ENCODE measurements around the gene LZTR1.

The LZTR1 gene

DNA sequence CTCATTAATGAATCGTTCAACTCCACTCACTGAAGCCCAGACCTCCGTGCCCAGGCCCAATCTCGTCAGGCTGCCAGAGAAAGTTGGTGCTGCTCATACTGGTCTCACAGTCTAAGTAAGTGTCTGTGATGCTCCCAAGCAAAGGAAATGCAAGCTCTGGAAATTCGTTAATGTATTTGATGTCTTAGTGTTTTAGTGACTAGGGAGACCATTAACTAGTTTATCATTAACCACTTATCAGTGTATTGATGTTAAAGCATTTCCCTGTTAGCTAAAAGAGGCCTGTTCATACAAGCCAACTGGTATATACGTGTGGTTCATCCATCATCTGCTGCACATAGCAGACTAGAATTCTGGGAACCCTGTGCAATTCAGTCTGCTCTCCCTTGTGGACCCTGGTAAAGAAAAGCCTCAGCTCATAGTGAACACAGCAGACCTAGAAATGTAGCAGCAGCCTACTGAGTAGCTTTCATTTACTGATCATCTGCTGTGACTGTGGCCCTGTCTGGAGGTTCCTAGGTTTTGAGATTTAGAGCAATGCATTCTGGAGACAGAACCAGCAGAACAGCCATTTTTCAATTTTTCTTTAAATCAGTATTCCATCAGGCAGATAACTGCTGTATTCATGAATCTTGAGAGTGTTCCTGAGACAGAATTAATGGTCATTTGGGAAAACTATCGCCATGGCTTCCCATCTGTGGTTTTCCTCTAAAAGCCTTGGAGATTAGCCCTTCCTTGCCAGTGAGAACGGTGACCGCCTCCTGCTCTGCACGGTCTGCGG, 30.8 kb upstream of the LZTR1 start:
- DNase-seq (ENCODE audit: low read depth): no peak

DNA sequence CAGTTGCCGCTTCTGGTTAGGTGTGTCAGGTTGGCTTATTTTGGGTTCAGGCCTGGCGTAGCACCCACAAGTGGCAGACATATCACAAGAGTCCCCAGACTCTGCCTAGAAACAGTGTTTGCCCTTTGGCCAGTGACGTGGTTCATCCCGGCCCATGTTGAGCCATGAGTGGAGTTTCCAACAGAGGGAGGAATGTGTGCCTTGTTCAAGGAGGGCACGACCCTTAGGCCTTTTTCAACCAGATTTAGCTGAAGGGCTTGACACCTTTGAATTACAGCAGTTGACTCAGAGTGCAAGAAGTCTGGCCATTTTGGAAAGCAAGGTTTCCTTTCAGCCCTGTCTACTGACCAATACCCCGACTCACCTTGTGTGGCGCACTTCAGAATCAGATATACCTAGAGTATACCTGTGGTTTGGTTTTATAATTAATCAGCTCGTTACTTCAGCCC, 30.1 kb upstream of the LZTR1 start:
- DNase-seq (ENCODE audit: low read depth): no peak

GRCh38 chr22:20952544-20953341, 29.4 kb upstream of the LZTR1 start:
- DNase-seq (ENCODE audit: low read depth): no peak

DNA sequence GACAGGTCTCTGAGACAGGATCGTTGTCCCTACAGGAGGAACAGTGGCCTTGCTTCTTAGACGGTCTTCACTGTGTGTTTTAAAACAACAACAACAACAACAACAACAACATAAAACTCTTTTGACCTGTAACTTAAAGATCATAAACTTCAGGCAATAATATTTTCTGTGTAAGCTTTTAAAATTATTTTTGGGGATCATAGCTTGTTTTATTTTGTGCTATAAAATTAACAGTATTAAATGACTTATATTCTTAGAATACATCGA, 28.8 kb upstream of the LZTR1 start:
- DNase-seq (ENCODE audit: low read depth): no peak

DNA sequence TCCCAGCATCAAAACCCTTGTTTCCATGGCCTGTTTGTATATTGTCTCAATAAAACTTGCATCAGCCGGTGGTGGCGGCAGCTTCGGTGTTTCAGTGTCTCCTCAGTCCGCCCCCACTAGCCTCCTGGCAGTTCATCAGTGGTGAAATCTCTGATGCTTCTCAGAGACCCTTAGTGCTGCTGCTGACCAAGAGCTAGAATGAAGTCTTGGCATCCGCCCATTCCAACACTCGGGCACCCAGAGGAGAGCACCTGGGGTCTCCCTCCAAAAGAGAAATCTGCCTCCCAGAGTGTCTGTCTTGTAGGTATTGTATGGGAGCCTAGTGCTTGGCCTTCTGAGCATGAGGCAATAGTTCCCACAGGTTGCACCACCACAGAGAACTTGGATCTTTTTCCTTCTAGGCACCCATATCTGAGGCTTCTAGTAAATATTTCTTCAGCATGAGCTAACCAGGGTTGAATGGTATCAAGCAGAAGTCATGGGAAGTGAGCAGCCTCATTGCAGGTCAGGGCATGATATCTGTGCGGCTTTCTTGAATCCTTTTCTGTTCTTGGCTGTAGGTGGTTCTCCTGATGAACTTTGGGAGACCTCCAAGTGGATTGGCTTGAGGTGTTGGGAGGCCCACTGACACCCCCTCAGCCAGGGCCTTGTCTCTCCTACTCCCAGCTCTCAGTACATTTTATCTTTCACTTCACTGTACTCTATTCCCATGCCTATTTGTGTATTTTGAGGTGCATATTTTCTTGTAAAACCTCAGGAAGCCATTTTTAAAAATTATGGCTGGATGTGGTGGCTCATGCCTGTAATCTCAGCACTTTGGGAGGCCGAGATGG, 28.2 kb upstream of the LZTR1 start:
- DNase-seq (ENCODE audit: low read depth): no peak

- DNase-seq (ENCODE audit: low read depth): no peak
These were observed 26.5 kb upstream of the LZTR1 start for GRCh38 chr22:20955548-20955947.

GRCh38 chr22:20956258-20957101, 25.6 kb upstream of the LZTR1 start:
- no peak for DNase-seq (ENCODE audit: low read depth)

DNA sequence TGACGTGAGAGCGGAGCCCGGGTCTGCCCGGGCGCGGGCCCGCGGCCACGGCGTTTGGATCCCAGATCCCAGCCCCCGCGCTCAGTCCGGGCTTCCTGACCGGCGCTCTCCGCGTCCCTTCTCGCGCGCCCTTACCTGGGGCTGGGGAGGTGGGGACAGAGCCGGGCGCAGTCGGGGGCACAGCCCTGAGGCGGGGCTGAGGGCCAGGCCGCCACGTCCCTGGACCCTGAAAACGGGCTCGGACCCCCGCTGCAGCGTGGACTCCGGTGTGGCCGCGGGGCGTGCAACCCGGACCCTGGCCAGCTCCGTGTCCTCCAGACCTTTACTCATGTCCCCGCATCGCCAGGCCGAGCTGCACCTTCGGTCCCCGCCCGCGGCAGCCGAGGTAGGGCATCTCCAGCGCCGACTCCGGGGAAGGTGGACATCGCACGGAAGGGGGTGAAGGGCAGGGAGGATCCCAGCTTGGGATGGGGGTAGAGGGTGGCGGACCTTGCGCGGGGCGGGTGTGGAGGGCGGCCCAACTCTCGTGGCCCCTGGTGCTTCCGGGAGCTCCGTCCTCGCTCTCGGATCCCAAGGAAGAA, 24.9 kb upstream of the LZTR1 start:
- DNase-seq (ENCODE audit: low read depth): no peak

- no peak for DNase-seq (ENCODE audit: low read depth)
These were observed 24.2 kb upstream of the LZTR1 start for GRCh38 chr22:20957683-20958431.

- DNase-seq (ENCODE audit: low read depth): no peak
These were observed 22.3 kb upstream of the LZTR1 start for GRCh38 chr22:20959578-20960461.

DNA sequence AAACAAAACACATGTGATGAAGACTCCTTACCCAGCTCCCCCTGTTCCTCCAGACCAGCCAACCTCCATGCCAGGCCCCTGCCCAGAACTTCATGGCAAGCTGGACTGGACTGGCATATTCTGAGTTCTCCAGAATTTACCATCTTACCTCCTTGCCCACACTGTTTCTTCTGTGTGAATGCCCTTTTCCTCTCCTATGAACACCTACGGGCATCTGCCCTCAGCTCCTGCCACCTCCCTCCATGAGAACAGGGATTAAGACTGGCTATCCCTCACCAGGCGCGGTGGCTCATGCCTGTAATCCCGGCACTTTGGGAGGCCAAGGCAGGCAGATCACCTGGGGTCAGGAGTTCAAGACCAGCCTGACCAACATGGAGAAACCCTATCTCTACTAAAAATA, 21.5 kb upstream of the LZTR1 start:
- DNase-seq (ENCODE audit: low read depth): no peak

GRCh38 chr22:20962491-20962945, 19.6 kb upstream of the LZTR1 start:
- DNase-seq (ENCODE audit: low read depth): no peak

GRCh38 chr22:20963201-20964052, 18.7 kb upstream of the LZTR1 start:
- no peak for DNase-seq (ENCODE audit: low read depth)

DNA sequence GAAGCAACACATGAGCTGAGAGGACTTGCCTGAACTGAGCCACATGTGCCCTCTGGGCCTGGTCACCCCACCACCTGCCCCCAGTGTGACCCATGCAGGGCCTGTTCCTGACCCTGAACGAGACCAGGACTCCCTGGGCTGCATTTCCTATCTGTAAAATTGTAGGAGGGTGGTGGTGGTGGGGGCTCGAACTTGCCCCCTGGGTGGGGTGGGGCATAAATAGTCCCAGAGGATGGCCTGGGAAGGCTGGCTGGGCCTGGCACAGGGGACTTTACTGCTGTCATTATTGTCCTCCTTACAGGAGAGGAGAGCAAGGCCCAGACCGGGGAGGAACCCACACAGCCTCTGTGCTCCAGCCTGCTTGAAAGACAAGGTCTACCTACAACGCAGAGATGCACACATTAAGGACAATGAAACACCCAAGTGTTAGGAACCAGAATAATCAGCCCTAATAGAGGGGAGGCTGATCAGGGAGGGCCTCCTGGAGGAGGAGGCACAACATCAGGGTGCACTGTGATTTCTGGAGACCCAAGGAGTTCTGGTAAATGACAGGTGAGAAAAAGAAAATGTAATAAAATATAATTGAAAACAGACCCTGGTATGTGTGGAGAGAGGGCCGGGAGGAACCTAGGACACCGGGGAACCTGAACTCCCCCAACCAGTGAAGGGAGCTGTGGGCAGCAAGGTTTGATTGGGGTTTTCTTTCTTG, 17.9 kb upstream of the LZTR1 start:
- DNase-seq (ENCODE audit: low read depth): no peak

- DNase-seq (ENCODE audit: low read depth): no peak
These were observed 17.3 kb upstream of the LZTR1 start for GRCh38 chr22:20964799-20965103.

- DNase-seq (ENCODE audit: low read depth): no peak
These were observed 16.8 kb upstream of the LZTR1 start for GRCh38 chr22:20965104-20965887.
